Central memory CD4-positive, alpha-beta T cell (primary cell): ENCODE data around the gene LGALSL.

ENCODE experiments used
- DNase-seq: peaks from one replicate; pipeline ENCODE4 v3.0.0; 2022
- total RNA-seq, 3 experiments: gene quantifications; one replicate each; lab custom pipeline; 2026; lab: John Stamatoyannopoulos, UW

Gene LGALSL
- total RNA-seq = 0.33 to 1.2 (median 0.58) reads per million in 3 experiments

GRCh38 chr2:64453770-64454385 is at the start of gene LGALSL:
LGALSL (plus strand) TSS chr2:64454162; CDS start chr2:64454546, 384 bp downstream.
- DNase-seq = peak; percentile 21

DNA sequence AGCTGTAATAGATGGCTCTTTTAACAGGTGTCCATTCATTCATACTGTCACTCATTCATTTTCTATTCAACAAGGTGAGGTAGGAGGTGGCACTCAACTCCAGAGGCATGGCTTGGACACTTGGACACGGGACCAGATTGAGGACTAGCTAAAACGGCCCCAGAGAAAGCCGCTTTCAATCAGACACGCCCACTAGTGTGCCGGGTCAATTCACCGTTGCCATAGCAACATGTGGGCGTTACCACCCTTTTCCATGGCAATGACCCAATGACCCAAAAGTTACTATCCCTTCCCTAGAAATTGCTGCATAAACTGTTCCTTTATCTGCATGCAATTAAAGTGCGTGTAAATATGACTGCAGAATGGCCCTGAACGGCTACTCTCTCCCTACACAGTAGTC is 49.2 kb upstream of the LGALSL start:
- DNase-seq = no peak

GRCh38 chr2:64405581-64406406 is 48.2 kb upstream of the LGALSL start:
- no peak for DNase-seq

GRCh38 chr2:64406407-64406774 is 47.6 kb upstream of the LGALSL start:
- no peak for DNase-seq

DNA sequence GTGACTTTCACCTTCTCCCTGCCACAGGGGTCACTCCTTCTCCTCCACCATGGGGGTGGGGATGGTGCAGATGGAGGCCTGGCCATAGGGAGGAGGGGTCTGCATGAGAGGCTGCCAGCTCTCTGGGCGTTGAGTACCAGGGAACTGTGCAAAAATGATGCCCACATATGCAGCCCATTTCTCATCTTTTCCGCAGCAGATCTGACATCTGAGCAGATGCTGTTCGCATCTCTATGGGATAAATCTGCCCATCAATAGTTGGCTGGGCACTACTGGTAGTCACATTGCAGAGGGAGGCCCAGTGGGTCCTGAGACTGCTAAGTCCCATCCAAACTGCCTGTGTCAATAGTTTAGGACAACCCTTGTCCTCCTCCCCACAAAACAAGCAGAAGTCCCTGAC is 45.9 kb upstream of the LGALSL start:
- no peak for DNase-seq

GRCh38 chr2:64410671-64411070 is 43.3 kb upstream of the LGALSL start:
- DNase-seq = no peak

DNA sequence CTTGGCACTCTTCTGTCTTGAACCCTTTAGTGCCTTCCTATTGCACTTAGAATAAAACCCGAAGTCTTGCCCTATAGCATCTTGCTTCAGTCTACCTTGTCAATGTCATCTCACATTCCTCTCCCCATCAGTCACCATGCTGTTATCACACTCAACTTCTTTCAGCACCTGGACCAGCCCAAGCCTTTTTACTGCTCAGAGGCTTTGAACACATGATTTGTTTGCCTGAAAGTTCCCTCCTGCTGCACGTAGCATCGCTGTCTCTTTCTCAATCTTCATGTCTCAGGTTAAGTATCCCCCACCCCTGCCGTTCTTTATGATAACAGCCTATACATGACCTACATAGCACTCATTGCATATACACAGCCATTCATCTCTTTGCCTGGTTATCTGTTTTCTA is 41.3 kb upstream of the LGALSL start:
- DNase-seq = no peak

DNA sequence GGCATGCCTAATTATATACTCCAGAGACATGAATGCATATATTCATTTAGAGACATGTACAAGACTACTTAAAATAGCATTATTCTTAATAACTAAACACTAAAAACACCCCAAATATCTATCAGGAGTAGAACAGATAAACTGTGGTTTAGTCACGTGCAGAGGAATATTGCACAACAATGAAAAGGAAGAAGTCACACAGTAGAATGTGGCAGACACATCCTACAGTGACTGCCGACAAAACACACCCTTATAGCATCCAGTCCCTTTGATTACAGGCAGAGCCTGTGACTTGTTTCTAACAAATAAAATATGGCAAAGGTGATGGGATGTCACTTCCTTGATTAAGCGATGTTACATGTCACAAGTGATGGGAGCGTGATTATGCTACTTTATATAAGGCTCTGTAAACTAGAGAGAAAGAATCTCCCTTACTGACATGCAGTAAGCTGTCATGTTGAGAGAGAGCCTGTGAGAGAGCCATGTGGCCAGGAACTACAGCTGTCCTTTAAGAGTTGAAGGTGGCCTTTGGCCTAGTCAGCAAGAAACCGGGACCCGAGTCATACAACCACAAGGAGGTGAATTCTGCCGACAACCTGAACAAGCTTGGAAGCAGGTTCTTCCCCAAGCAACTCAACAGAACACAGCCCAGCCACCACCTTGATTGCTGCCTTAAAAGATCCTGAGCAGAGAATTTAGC is 39.1 kb upstream of the LGALSL start:
- DNase-seq = no peak

DNA sequence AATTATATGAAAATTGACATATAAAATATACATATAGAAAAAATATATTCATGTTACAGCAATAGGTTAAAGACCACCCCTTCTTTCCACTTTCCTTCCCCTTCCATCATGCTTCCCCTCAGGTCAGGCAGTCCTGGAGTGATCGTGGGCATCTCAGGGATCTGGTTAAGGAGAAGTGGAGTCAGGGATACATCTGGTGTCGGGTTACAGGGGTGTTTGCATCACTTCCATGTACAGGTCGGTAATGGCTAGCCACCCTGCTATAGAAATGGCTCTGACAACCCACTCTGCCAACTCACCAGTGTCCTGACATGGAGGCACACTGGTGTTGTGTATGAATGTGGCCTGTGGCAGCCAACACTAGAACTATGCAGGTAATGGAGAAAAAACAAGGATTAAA is 36.3 kb upstream of the LGALSL start:
- DNase-seq = no peak

DNA sequence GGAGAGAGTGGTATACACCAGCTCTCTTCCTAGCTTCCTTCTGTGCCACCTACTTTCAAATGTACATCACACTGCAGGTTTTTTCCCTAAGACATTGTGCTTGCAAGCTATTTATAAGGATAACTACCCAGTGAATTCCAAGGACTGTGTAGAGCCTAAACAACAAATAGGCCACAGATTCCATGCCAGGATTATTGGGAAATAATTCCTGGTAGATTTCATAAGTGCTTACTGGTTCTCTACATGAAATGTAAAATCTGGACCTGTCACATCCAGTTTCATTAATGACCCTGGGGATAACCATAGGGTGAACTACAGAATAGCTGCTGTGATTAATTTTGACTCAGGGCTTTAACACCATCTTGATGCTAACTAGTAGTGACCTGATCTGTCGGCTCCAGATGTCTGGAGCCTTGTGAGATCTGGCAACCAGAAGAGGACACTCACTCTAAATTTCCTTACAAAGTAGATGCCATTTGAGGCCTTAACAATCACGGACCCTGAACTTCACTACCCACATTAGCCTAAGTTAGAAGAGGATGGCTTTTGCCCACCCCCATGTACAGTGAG is 34.3 kb upstream of the LGALSL start:
- DNase-seq = no peak

DNA sequence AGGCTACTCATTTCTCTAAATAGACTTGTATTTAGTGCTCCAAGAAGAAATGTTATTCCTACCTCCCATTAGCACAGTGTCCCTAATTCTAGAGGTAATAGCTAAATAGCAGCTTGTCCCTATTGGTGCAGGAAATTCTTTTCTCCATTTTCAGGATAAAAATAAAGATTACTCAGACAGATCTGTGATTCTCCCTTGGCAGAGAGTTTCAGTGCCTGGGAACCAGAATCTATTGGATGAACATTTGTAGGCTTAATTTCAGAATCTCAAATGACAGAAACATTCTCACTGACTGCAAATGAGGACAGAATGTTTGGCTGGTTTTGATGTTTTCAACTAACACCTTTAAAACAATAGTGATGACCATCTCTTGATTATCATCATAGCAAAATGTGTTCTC is 33.3 kb upstream of the LGALSL start:
- DNase-seq = no peak

DNA sequence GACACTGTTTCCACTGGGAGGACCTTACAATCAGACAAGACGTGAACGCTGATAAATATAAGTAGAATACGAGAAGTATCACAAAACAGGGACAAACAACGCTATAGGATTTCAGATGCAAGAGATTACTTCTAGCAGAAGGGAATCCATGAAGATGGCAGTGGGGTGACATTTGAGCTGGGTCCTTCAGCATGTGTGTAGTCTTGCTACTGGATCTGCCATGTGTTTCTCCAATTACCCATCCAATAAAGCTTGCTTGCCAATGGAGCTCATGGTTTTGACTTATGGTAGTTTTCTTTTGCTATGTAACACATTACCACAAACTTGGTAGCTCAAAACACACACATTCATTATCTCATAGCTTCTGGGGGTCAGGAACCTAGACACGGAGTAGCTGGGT is 32.8 kb upstream of the LGALSL start:
- DNase-seq = no peak

GRCh38 chr2:64422466-64422865 is 31.5 kb upstream of the LGALSL start:
- DNase-seq = no peak

- DNase-seq = no peak
Measured at GRCh38 chr2:64423303-64423702, 30.7 kb upstream of the LGALSL start.

DNA sequence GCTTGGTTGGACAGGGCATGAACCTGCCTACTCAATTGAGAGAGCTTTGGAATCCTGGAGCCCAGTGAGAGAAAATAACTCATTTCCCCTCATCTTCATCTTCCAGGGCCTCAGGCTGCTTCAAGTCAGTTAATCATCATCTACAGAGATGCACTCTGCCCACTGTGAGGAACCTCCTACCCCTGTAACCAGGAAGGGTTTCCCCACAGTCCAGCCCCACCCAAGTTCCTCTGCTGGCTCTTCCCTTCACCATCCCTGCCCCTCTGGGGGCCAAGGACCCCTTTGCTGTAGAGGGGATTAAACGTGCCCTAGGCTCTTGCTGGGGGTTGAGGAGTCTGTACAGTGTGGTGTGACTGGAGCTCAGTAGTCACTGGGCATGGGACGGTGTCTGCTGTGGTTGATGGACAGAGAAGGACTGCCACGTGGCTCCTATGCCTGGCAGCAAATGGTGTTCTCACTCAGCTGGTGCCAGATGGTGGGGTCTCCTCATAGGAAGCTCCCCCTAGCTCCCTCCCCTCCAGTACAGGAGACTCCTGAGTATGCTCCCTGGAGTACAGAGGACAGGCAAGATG is 29.5 kb upstream of the LGALSL start:
- no peak for DNase-seq

DNA sequence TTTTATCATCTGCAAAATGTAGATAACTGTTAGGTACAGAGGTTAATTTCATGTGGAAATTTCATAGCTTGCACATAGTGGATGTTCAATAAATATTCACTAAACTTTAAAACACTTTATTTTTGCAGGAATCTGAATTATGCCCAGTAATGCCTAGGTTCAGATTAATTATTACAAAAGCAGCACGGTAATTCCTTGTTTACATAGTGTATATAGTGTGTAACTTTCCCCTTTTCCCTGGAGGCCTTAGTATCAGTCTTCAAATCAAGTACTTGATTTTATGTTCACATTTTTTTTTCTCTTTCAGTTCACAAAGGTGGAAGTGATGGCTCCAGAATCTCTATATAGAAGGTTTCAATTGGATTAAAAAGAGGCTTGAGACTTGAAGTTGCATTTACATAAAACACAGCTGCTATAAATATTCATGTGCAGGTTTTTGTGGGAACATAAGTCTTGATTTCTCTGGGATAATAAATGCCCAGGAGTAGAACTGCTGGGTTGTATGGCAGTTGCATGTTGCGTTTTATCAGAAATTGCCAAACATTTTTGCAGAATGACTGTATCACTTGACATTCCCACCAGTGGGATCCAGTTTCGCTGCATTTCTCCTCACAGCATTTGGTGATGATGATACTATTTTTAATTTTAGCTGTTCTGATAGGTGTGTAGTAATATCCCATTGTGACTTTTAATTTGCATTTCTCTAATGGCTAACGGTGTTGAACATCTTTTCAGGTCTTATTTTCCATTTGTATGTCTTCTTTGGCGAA is 27.6 kb upstream of the LGALSL start:
- DNase-seq = no peak

GRCh38 chr2:64434039-64434657 is 19.8 kb upstream of the LGALSL start:
- no peak for DNase-seq

- DNase-seq = no peak
Measured at GRCh38 chr2:64437883-64438282, 16.1 kb upstream of the LGALSL start.

- DNase-seq = no peak
Measured at GRCh38 chr2:64439194-64439593, 14.8 kb upstream of the LGALSL start.

GRCh38 chr2:64440843-64441242 is 13.1 kb upstream of the LGALSL start:
- no peak for DNase-seq

DNA sequence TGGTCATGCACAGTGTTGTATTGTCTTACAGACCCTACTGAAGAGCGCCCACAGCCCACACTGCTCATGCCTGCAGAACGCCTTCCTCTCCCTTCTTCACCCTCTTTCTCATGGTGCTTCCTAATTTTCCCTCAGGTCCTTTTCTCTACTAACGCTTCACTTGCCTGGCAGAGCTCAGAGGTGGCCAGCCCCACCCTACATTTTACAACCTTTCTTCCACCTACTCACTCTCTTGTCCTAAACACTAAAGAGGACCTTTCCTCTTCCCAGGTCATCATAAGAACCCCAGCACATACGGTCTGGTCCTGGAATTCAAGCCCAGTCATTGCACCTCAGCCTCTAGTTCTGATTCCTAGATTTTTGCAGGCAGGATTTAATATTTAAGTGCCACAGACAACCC is 11.7 kb upstream of the LGALSL start:
- DNase-seq = no peak
